ENCODE data around the gene AUTS2.

DNA sequence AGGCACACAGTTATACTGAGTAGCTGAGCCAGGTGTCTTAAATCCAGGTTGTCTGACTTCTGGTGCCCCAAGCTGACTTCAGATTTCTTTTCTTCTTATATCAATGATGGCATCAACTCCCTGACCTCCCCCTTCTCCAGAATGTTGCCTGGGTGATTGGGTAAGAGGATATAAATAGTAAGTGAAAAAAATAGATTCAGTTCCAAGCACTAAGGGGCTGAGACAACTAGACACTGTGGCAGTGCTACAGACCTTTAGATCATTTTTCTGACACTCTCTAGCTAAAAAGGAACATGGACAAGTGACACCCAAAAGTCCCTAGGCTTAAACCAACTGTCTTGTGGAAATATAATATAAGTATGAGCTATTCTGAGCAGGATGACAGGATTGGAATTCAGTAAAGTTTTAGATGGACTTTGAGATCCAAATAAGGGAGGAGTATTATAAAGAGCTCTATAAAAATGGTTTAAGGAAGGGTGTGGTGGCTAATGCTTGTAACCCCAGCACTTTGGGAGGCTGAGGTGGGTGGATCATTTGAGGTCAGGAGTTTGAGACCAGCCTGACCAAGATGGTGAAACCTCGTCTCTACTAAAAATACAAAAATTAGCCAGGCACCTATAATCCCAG lies 944.6 kb downstream of the AUTS2 start:
- no peak for TF ChIP-seq EZH2phosphoT487 (conservative IDR thresholded peaks at IDR 0.05; ENCODE audit: low read length)
- TF ChIP-seq, protein P1, sequence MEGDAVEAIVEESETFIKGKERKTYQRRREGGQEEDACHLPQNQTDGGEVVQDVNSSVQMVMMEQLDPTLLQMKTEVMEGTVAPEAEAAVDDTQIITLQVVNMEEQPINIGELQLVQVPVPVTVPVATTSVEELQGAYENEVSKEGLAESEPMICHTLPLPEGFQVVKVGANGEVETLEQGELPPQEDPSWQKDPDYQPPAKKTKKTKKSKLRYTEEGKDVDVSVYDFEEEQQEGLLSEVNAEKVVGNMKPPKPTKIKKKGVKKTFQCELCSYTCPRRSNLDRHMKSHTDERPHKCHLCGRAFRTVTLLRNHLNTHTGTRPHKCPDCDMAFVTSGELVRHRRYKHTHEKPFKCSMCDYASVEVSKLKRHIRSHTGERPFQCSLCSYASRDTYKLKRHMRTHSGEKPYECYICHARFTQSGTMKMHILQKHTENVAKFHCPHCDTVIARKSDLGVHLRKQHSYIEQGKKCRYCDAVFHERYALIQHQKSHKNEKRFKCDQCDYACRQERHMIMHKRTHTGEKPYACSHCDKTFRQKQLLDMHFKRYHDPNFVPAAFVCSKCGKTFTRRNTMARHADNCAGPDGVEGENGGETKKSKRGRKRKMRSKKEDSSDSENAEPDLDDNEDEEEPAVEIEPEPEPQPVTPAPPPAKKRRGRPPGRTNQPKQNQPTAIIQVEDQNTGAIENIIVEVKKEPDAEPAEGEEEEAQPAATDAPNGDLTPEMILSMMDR (IDR thresholded peaks at IDR 0.05; ENCODE audit: insufficient read depth, low read length, poor library complexity, severe bottlenecking): no peak

All from SU-DHL-6 (cell line).